Measurements from ENCODE around the gene CUEDC1. TPM values are rescaled to one million over a fixed set of nuclear protein-coding genes. Genes with fewer than 3 reads are reported as not detected.
A peak's percentile ranks its signal among the peaks of the same experiment; 100 is the strongest.

The CUEDC1 gene
- total and polyA plus RNA-seq, 9 of the 15 experiments (the other 6 are each of a cell fraction or from before 2014, with no cell fraction given): 0.20 to 4.1 (median 1.6) TPM; not detected in 1

DNA sequence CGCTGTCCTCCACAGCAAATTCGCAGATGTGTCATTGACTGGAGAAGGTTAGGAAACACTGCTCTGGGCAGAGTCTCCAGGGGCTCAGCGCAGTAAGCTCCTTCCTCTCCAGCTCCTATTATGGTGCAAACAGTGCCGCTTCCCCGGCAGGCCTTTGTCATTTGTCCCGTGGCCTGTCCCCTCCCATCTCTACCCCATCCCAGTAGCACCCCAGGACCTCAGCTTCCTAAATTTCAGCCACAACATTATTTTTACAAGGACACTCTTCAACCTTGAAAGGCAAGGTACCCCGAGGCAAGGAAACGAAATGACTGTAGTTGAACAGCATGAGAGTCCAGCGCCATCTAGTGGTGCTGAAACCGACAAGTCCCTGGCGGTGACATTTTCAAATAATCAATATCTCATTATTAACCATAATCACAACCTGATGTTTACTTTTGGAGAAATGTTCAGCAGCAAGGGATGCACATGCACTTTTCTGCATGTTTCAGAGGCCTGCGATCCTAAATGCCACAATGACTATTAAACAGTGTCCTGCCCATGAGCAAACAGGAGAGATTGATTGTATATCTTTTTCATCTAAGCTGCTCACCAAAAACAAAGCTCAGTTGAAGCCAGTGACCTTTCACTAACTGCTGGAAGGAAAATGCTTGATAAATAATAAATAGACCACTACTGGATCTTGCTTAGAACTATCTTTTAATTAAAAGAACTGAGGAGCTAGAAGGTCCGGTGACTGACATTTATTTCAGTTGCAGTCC, 121.9 kb downstream of the CUEDC1 start (continued):
- TF ChIP-seq DNMT1 (IDR thresholded peaks at IDR 0.05): no peak
- TF ChIP-seq ARID2 (IDR thresholded peaks at IDR 0.05): no peak
- no peak for TF ChIP-seq XRCC4 (IDR thresholded peaks at IDR 0.05; ENCODE audit: extremely low read depth, insufficient read depth, insufficient read length)
- TF ChIP-seq ELF2 (CRISPR knock-in tag; IDR thresholded peaks at IDR 0.05): no peak
- no peak for TF ChIP-seq DMBX1 (CRISPR knock-in tag; IDR thresholded peaks at IDR 0.05; ENCODE audit: borderline replicate concordance)
- TF ChIP-seq SUPT5H (IDR thresholded peaks at IDR 0.05): no peak
- TF ChIP-seq TAL1 (IDR thresholded peaks at IDR 0.05): no peak
- TF ChIP-seq ZBED1 (IDR thresholded peaks at IDR 0.05): no peak
- TF ChIP-seq, protein P1, sequence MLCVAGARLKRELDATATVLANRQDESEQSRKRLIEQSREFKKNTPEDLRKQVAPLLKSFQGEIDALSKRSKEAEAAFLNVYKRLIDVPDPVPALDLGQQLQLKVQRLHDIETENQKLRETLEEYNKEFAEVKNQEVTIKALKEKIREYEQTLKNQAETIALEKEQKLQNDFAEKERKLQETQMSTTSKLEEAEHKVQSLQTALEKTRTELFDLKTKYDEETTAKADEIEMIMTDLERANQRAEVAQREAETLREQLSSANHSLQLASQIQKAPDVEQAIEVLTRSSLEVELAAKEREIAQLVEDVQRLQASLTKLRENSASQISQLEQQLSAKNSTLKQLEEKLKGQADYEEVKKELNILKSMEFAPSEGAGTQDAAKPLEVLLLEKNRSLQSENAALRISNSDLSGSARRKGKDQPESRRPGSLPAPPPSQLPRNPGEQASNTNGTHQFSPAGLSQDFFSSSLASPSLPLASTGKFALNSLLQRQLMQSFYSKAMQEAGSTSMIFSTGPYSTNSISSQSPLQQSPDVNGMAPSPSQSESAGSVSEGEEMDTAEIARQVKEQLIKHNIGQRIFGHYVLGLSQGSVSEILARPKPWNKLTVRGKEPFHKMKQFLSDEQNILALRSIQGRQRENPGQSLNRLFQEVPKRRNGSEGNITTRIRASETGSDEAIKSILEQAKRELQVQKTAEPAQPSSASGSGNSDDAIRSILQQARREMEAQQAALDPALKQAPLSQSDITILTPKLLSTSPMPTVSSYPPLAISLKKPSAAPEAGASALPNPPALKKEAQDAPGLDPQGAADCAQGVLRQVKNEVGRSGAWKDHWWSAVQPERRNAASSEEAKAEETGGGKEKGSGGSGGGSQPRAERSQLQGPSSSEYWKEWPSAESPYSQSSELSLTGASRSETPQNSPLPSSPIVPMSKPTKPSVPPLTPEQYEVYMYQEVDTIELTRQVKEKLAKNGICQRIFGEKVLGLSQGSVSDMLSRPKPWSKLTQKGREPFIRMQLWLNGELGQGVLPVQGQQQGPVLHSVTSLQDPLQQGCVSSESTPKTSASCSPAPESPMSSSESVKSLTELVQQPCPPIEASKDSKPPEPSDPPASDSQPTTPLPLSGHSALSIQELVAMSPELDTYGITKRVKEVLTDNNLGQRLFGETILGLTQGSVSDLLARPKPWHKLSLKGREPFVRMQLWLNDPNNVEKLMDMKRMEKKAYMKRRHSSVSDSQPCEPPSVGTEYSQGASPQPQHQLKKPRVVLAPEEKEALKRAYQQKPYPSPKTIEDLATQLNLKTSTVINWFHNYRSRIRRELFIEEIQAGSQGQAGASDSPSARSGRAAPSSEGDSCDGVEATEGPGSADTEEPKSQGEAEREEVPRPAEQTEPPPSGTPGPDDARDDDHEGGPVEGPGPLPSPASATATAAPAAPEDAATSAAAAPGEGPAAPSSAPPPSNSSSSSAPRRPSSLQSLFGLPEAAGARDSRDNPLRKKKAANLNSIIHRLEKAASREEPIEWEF (CRISPR knock-in tag; IDR thresholded peaks at IDR 0.05): peak; percentile 82; the same call in 1 of the 2 replicates
- no peak for TF ChIP-seq NR1H2 (CRISPR knock-in tag; IDR thresholded peaks at IDR 0.05)
